ENCODE results near the gene EXOC3L4. TPM values are rescaled to one million over a fixed set of nuclear protein-coding genes. Genes with fewer than 3 reads are reported as not detected.
"Not testable (repeated sequence)": the region's sequence is repeated elsewhere in the genome, so short reads cannot be mapped to it uniquely, and the experiment has no call there.

EXOC3L4 gene
- total RNA-seq = not detected in 2 replicates

- no peak for DNase-seq
Measured at GRCh38 chr14:103094406-103095209, at the start of gene EXOC3L4. Gene EXOC3L4, plus strand, starts transcription at chr14:103094725. Its CDS starts 5,495 bp downstream, at chr14:103100220.

- no peak for DNase-seq
Measured at GRCh38 chr14:103045371-103045869, 49.1 kb upstream of the EXOC3L4 start.

GRCh38 chr14:103047453-103047852 lies 47.1 kb upstream of the EXOC3L4 start:
- DNase-seq = not testable (repeated sequence)

- no peak for DNase-seq
Measured at GRCh38 chr14:103050935-103051334, 43.6 kb upstream of the EXOC3L4 start.

- no peak for DNase-seq
Measured at GRCh38 chr14:103052407-103052806, 42.1 kb upstream of the EXOC3L4 start.

- peak; percentile 59 for DNase-seq
Measured at GRCh38 chr14:103055695-103056094, 38.8 kb upstream of the EXOC3L4 start.

GRCh38 chr14:103056322-103057027 lies 38.0 kb upstream of the EXOC3L4 start:
- peak; percentile 93 for DNase-seq

- peak; percentile 48 for DNase-seq
Measured at GRCh38 chr14:103057028-103057371, 37.5 kb upstream of the EXOC3L4 start.

GRCh38 chr14:103057372-103058163 lies 37.0 kb upstream of the EXOC3L4 start, which contains the start of gene CDC42BPB:
Gene CDC42BPB, minus strand, starts transcription at chr14:103057549. Its CDS starts 376 bp downstream, at chr14:103057173.
- DNase-seq = peak; percentile 94

GRCh38 chr14:103058164-103059055 lies 36.1 kb upstream of the EXOC3L4 start:
- DNase-seq = peak; percentile 45

GRCh38 chr14:103059556-103059955 lies 35.0 kb upstream of the EXOC3L4 start:
- DNase-seq = no peak

GRCh38 chr14:103061482-103061976 lies 33.0 kb upstream of the EXOC3L4 start:
- no peak for DNase-seq

GRCh38 chr14:103064436-103064835 lies 30.1 kb upstream of the EXOC3L4 start:
- DNase-seq = no peak

- DNase-seq = no peak
Measured at GRCh38 chr14:103064978-103065377, 29.5 kb upstream of the EXOC3L4 start.

GRCh38 chr14:103065861-103066260 lies 28.7 kb upstream of the EXOC3L4 start:
- DNase-seq = peak; percentile 71

GRCh38 chr14:103066399-103066798 lies 28.1 kb upstream of the EXOC3L4 start:
- DNase-seq = peak; percentile 94

- DNase-seq = peak; percentile 20
Measured at GRCh38 chr14:103067231-103067954, 27.1 kb upstream of the EXOC3L4 start.

GRCh38 chr14:103068351-103069073 lies 26.0 kb upstream of the EXOC3L4 start:
- DNase-seq = no peak

- DNase-seq = no peak
Measured at GRCh38 chr14:103070263-103070885, 24.2 kb upstream of the EXOC3L4 start.
